Heart right ventricle (tissue), 16 donors: Measurements from ENCODE around the gene MVB12B. TPM values are rescaled to one million over a fixed set of nuclear protein-coding genes. Genes with fewer than 3 reads are reported as not detected.

ENCODE experiments used
- ATAC-seq, 8 donors: fragments of 200-7000 bp; cut with Tn5 transposase; one replicate each; pipeline ENCODE4 v1.9.1; 2020; ENCODE audit warnings: mild to moderate bottlenecking in 8 of 8, moderate library complexity in 8 of 8, moderate number of reproducible peaks in 1 of 8
- DNase-seq, 2 donors: peaks; one replicate each; pipeline ENCODE4 v3.0.0-alpha.2; 2020
- H3K27ac ChIP-seq, 10 donors: fragments of 200-600 bp; sonication (generic) in 2 of 10; one replicate each; pipeline versions ENCODE4 v1.5.0 to v1.8.0; 2020 to 2022; ENCODE audit warnings: mild to moderate bottlenecking in 3 of 10
- H3K27me3 ChIP-seq, 7 donors: fragments of 200-600 bp; one replicate each; pipeline ENCODE4 v1.8.0; 2021 to 2022; ENCODE audit warnings: mild to moderate bottlenecking in 2 of 7
- H3K36me3 ChIP-seq, 9 donors: fragments of 200-600 bp; sonication (generic) in 1 of 9; one replicate each; pipeline versions ENCODE4 v1.5.0 to v1.8.0; 2020 to 2022; ENCODE audit warnings: mild to moderate bottlenecking in 2 of 9
- H3K4me1 ChIP-seq, 9 donors: fragments of 200-600 bp; sonication (generic) in 1 of 9; one replicate each; pipeline versions ENCODE4 v1.5.0 to v1.8.0; 2020 to 2022; ENCODE audit warnings: mild to moderate bottlenecking in 4 of 9
- H3K4me3 ChIP-seq, 10 donors: fragments of 200-600 bp; sonication (generic) in 2 of 10; one replicate each; pipeline versions ENCODE4 v1.5.0 to v1.8.0; 2020 to 2022; ENCODE audit warnings: mild to moderate bottlenecking in 7 of 10, moderate library complexity in 2 of 10
- H3K9me3 ChIP-seq, 11 donors: fragments of 200-600 bp in 10 of 11; sonication (generic) in 2 of 11; one replicate each; pipeline versions ENCODE4 v1.5.0 to v1.8.0; 2013 to 2022; ENCODE audit warnings: mild to moderate bottlenecking in 2 of 11, control low read depth in 1 of 11, moderate library complexity in 1 of 11
- WGBS, 2 donors: extraction: QIAGEN DNeasy Blood & Tissue Kit; methylation state at CpG; one replicate each; pipeline ENCODE4 v1.1.7; 2013; ENCODE audit warnings: inconsistent platforms in 1 of 2; 5-methylcytosine and 5-hydroxymethylcytosine counted together
- intact Hi-C, 10 donors: fragments of 100-400 bp; cut with DNase I; formaldehyde crosslinking; loops; one replicate each; pipeline versions ENCODE4 v1.11.1 to v1.14.2; 2022
- polyA plus RNA-seq, 2 donors: library from polyadenylated mRNA; stranded (reverse); fragments of 200-250 nt; gene quantifications; one replicate each; pipeline ENCODE4 v1.2.3, GENCODE V29; 2013
- total RNA-seq, 10 donors: library from RNA; stranded (reverse); fragmentation: NEBNext Ultra II Directional in 3 of 10; extraction: Animal tissue kit (Norgen Biotek cat#: 25700) in 3 of 10; gene quantifications; one replicate each; pipeline versions ENCODE4 v1.2.1 to v1.2.4, GENCODE V29; 2021 to 2023
- TF ChIP-seq, protein P1 (sequence below), 9 donors: fragments of 200-600 bp; sonication (generic) in 2 of 9; IDR thresholded peaks; one replicate each; pipeline versions ENCODE4 v1.5.0 to v1.8.0; 2021 to 2022; ENCODE audit warnings: antibody characterized with exemption in 9 of 9, mild to moderate bottlenecking in 5 of 9, moderate library complexity in 1 of 9
- donor health status: Arrhythmogenic right ventricular cardiomyopathy.
- donor health status: ischemic (EF 13 %, LVEDD 7.1; RV severe dilation, severe dysfunction).
- donor health status: healthy with polysubstance abuse.
- donor health status: DM: no; HTN: yes; CAD: no.
- donor health status: DM: no; HTN: no; CAD: no.
- donor health status: ischemic (EF 25% LVEDD 6.9; RV normal size, moderate dysfunction).
- donor health status: ischemic (EF 25% LVEDD 5.7; RV mildly dilated, moderate dysfunction).
- donor health status: healthy.
- donor health status: DM: yes; HTN: yes; CAD: no.
- donor health status: Ischemic cardiomyopathy.
- donor health status: ischemic (EF 35%, LVEDD 5.7; RV mildly dilated, moderate dysfunction).
- donor health status: nonischemic (EF 11% LVEDD 7.7; RV severe dilation, severe dysfunction).
- donor health status: DM: yes; HTN: yes; CAD: no.
- donor health status: PGD.
- donor health status: ischemic (EF 29% LVEDD 5.4; RV normal size, mild dysfunction).
- donor health status: nonischemic (EF 23%, LVEDD 6.1; RV moderate dilation, normal function).

Gene MVB12B
- total and polyA plus RNA-seq, 12 donors = 2.8 to 16.5 (median 10.6) TPM

GRCh38 chr9:126462617-126463016 lies 136.0 kb downstream of the MVB12B start:
- intact Hi-C loops = no loop called here
- Histone ChIP-seq H3K4me1 (no peaks in the 10 kb centered on the region), H3K27ac (no peak overlapping the region), H3K9me3 (no peaks in the 10 kb centered on the region), H3K36me3 (peaks cover 0 to 18% (median 0%) of the 10 kb centered on the region in 9 donors), H3K4me3 (no peak overlapping the region), H3K27me3 (no peaks in the 10 kb centered on the region)
- no peak for DNase-seq
- no peak for ATAC-seq
- WGBS, 2 donors = 96 to 98% methylated on average over 3 of the region's 3 CpGs
- TF ChIP-seq, protein P1, sequence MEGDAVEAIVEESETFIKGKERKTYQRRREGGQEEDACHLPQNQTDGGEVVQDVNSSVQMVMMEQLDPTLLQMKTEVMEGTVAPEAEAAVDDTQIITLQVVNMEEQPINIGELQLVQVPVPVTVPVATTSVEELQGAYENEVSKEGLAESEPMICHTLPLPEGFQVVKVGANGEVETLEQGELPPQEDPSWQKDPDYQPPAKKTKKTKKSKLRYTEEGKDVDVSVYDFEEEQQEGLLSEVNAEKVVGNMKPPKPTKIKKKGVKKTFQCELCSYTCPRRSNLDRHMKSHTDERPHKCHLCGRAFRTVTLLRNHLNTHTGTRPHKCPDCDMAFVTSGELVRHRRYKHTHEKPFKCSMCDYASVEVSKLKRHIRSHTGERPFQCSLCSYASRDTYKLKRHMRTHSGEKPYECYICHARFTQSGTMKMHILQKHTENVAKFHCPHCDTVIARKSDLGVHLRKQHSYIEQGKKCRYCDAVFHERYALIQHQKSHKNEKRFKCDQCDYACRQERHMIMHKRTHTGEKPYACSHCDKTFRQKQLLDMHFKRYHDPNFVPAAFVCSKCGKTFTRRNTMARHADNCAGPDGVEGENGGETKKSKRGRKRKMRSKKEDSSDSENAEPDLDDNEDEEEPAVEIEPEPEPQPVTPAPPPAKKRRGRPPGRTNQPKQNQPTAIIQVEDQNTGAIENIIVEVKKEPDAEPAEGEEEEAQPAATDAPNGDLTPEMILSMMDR (IDR thresholded peaks at IDR 0.05) = no peak

GRCh38 chr9:126463426-126463825 lies 136.8 kb downstream of the MVB12B start:
- H3K27ac ChIP-seq = no peak overlapping the region
- ATAC-seq (no peak), DNase-seq (no peak)
- peaks cover 0 to 21% (median 0%) of the 10 kb centered on the region in 9 donors for H3K36me3 ChIP-seq
- no peaks in the 10 kb centered on the region for H3K9me3 ChIP-seq
- H3K4me1 ChIP-seq = peaks cover 0 to 8% (median 0%) of the 10 kb centered on the region in 9 donors
- TF ChIP-seq, protein P1 (IDR thresholded peaks at IDR 0.05) = no peak
- no peaks in the 10 kb centered on the region for H3K27me3 ChIP-seq
- no peak overlapping the region for H3K4me3 ChIP-seq
- intact Hi-C loops = no loop called here
- 99 to 100% methylated on average over 2 of the region's 2 CpGs for WGBS, 2 donors

DNA sequence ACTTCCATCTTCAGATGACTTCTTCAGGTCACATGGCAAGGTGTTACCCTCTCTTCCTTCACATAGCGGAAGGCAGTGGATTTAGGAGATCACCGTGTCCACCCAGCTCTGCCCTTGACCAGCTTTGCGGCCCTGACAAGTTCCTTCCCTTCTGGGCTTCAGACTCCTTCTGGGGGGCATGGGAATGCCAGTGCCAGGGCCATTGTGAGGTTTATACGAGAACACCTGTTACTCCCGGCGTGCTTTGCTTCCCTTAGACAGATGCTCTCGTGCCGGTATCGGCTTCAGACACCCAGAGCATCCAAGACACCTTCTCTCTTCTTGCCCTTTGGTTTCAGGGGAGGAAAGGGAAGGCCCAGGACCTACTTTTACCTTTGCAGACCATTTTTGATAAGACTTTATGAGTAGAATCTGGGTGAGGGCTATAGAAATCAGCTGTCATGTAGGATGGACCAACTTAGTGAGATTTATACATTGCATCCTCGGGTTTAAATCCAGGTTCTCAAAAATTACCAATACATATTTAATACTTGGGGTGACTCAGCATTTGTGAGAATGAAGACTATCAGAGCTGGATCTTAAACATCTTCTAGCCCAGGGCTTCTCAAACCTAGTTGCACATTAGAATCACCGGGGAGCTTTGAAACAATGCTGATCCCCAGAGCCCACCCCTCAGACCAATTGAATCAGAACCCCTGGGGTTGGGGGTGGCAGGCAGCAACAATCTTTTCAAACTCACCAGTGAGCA lies 138.2 kb downstream of the MVB12B start:
- H3K27ac ChIP-seq = no peak overlapping the region
- peaks cover 0 to 31% (median 0%) of the 10 kb centered on the region in 9 donors for H3K36me3 ChIP-seq
- WGBS, 2 donors = 97 to 98% methylated on average over 11 of the region's 11 CpGs
- no peak overlapping the region for H3K4me3 ChIP-seq
- no peaks in the 10 kb centered on the region for H3K9me3 ChIP-seq
- TF ChIP-seq, protein P1 (IDR thresholded peaks at IDR 0.05) = no peak
- no peaks in the 10 kb centered on the region for H3K27me3 ChIP-seq
- DNase-seq = no peak
- H3K4me1 ChIP-seq = peaks cover 0 to 22% (median 0%) of the 10 kb centered on the region in 9 donors
- ATAC-seq = no peak
- intact Hi-C loops = no loop called here

DNA sequence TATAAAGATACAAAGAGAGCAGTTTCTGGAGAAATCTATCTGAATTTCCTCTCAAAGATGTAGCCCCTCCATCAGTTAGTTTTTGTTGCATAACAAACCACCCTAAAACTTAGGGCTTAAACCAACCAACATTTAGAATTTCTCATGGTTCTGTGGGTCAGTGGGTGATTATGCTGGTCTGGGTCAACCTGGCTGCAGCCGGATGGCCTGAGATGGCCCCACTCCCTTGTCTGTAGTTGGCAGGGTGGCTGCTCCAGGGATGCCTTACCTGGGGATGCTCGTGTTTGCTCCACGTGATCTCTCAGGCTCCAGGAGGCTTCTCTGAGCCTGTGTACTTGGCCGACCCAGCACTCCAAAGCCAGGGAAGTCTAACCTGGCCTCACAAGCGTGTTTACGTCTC lies 139.3 kb downstream of the MVB12B start:
- Histone ChIP-seq H3K9me3 (no peaks in the 10 kb centered on the region), H3K4me1 (peaks cover 0 to 33% (median 0%) of the 10 kb centered on the region in 9 donors), H3K4me3 (no peak overlapping the region), H3K27me3 (no peaks in the 10 kb centered on the region), H3K36me3 (peaks cover 0 to 28% (median 0%) of the 10 kb centered on the region in 9 donors), H3K27ac (no peak overlapping the region)
- TF ChIP-seq, protein P1 (IDR thresholded peaks at IDR 0.05) = no peak
- DNase-seq (no peak), ATAC-seq (no peak)
- WGBS, 2 donors = 96 to 100% methylated on average over 6 of the region's 6 CpGs
- intact Hi-C loops = no loop called here
